ENCODE measurements around the gene MAP6D1.
A peak's percentile ranks its signal among the peaks of the same experiment; 100 is the strongest.

MAP6D1 gene

GRCh38 chr3:183825456-183826161, at the start of gene MAP6D1:
MAP6D1 (minus strand) TSS chr3:183825577; CDS start chr3:183825547, 30 bp downstream.
- peak; percentile 19 for DNase-seq

GRCh38 chr3:183873914-183874313, 48.5 kb upstream of the MAP6D1 start:
- no peak for DNase-seq

GRCh38 chr3:183871541-183871940, 46.2 kb upstream of the MAP6D1 start:
- no peak for DNase-seq

- DNase-seq: no peak
Measured at GRCh38 chr3:183870563-183870962, 45.2 kb upstream of the MAP6D1 start.

GRCh38 chr3:183868796-183869195, 43.4 kb upstream of the MAP6D1 start:
- no peak for DNase-seq

GRCh38 chr3:183862610-183863009, 37.2 kb upstream of the MAP6D1 start:
- no peak for DNase-seq

GRCh38 chr3:183857863-183858262, 32.5 kb upstream of the MAP6D1 start:
- DNase-seq: no peak

- no peak for DNase-seq
Measured at GRCh38 chr3:183854318-183855035, 29.1 kb upstream of the MAP6D1 start.

- no peak for DNase-seq
Measured at GRCh38 chr3:183845608-183846288, 20.4 kb upstream of the MAP6D1 start.

GRCh38 chr3:183845090-183845489, 19.7 kb upstream of the MAP6D1 start:
- no peak for DNase-seq

- DNase-seq: no peak
Measured at GRCh38 chr3:183844606-183845005, 19.2 kb upstream of the MAP6D1 start.

- no peak for DNase-seq
Measured at GRCh38 chr3:183839751-183840150, 14.4 kb upstream of the MAP6D1 start.

- DNase-seq: no peak
Measured at GRCh38 chr3:183837894-183838293, 12.5 kb upstream of the MAP6D1 start.

GRCh38 chr3:183837390-183837789, 12.0 kb upstream of the MAP6D1 start:
- no peak for DNase-seq

GRCh38 chr3:183833516-183833915, 8.1 kb upstream of the MAP6D1 start:
- no peak for DNase-seq

GRCh38 chr3:183830187-183830586, 4.8 kb upstream of the MAP6D1 start:
- DNase-seq: no peak

- no peak for DNase-seq
Measured at GRCh38 chr3:183829466-183829865, 4.1 kb upstream of the MAP6D1 start.

GRCh38 chr3:183828538-183828870, 3.1 kb upstream of the MAP6D1 start:
- DNase-seq: no peak

GRCh38 chr3:183827809-183828537, 2.6 kb upstream of the MAP6D1 start:
- DNase-seq: no peak

- DNase-seq: no peak
Measured at GRCh38 chr3:183826448-183827250, 1.3 kb upstream of the MAP6D1 start.

GRCh38 chr3:183824761-183825455, 469 bp downstream of the MAP6D1 start:
- no peak for DNase-seq

GRCh38 chr3:183823963-183824362, 1.4 kb downstream of the MAP6D1 start:
- no peak for DNase-seq
